Type B pancreatic cell (in vitro differentiated cells): Measurements from ENCODE around the gene SLC25A43. TPM values are rescaled to one million over a fixed set of nuclear protein-coding genes. Genes with fewer than 3 reads are reported as not detected.
A peak's percentile ranks its signal among the peaks of the same experiment; 100 is the strongest.

Source experiments
- DNase-seq: peaks from one replicate; pipeline ENCODE4 v3.0.0; 2021; ENCODE audit warnings: mixed read lengths; ENCODE audit not compliant: unreplicated experiment; ENCODE audit errors: extremely low spot score
- H3K27ac Mint-ChIP-seq: 2 replicates; pipeline ENCODE4 v1.8.0; 2021; ENCODE audit warnings: mild to moderate bottlenecking, mixed read lengths
- H3K27me3 Mint-ChIP-seq: 2 replicates; pipeline ENCODE4 v1.8.0; 2021; ENCODE audit warnings: mixed read lengths
- H3K36me3 Mint-ChIP-seq: 2 replicates; pipeline ENCODE4 v1.8.0; 2021; ENCODE audit warnings: mixed read lengths
- H3K4me1 Mint-ChIP-seq: one replicate; pipeline ENCODE4 v1.8.0; 2021; ENCODE audit warnings: mixed read lengths; ENCODE audit not compliant: unreplicated experiment
- H3K4me3 Mint-ChIP-seq: 2 replicates; pipeline ENCODE4 v1.8.0; 2021; ENCODE audit warnings: mild to moderate bottlenecking, mixed read lengths
- H3K9me3 Mint-ChIP-seq: 2 replicates; pipeline ENCODE4 v1.8.0; 2021; ENCODE audit warnings: mixed read lengths
- total RNA-seq: library from RNA; stranded (reverse); gene quantifications from 2 replicates; pipeline ENCODE4 v1.2.1, GENCODE V29; 2021; ENCODE audit warnings: low replicate concordance
- TF ChIP-seq, protein P1 (sequence below): fragments of 200-600 bp; sonication (generic); conservative IDR thresholded peaks from 2 replicates; pipeline ENCODE4 v1.5.0; 2021; ENCODE audit warnings: antibody characterized with exemption, mild to moderate bottlenecking

Gene SLC25A43
- total RNA-seq, 1 donor from 2014 or later = 7.4 TPM

DNA sequence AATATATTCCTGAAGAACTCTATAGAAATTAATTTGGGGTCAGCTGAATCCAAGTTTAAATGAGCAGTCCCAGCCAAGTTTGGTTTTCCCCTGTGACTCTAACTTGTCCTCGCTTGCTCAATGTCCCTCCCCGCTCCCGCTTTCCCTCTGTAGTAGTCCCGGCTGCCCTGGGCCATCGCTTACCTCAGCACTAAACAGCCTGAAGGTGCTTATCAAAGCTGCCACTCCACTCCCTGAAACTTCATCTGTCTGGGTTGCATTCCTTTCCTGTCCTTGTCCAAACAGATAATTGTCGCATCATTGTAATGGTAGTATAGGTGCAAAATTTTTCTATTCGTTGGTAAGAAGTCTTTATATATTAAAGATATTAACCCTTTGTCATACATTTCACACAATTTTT is 12.8 kb downstream of the SLC25A43 start:
- TF ChIP-seq, protein P1, sequence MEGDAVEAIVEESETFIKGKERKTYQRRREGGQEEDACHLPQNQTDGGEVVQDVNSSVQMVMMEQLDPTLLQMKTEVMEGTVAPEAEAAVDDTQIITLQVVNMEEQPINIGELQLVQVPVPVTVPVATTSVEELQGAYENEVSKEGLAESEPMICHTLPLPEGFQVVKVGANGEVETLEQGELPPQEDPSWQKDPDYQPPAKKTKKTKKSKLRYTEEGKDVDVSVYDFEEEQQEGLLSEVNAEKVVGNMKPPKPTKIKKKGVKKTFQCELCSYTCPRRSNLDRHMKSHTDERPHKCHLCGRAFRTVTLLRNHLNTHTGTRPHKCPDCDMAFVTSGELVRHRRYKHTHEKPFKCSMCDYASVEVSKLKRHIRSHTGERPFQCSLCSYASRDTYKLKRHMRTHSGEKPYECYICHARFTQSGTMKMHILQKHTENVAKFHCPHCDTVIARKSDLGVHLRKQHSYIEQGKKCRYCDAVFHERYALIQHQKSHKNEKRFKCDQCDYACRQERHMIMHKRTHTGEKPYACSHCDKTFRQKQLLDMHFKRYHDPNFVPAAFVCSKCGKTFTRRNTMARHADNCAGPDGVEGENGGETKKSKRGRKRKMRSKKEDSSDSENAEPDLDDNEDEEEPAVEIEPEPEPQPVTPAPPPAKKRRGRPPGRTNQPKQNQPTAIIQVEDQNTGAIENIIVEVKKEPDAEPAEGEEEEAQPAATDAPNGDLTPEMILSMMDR = no peak
- peak overlapping the region; percentile 47 for H3K4me3 Mint-ChIP-seq
- H3K9me3 Mint-ChIP-seq = no peaks in the 10 kb centered on the region
- peak overlapping the region; percentile 45 for H3K27ac Mint-ChIP-seq
- no peak for DNase-seq
- H3K27me3 Mint-ChIP-seq = no peaks in the 10 kb centered on the region
- H3K36me3 Mint-ChIP-seq = peaks cover 7% of the 10 kb centered on the region
- no peaks in the 10 kb centered on the region for H3K4me1 Mint-ChIP-seq

DNA sequence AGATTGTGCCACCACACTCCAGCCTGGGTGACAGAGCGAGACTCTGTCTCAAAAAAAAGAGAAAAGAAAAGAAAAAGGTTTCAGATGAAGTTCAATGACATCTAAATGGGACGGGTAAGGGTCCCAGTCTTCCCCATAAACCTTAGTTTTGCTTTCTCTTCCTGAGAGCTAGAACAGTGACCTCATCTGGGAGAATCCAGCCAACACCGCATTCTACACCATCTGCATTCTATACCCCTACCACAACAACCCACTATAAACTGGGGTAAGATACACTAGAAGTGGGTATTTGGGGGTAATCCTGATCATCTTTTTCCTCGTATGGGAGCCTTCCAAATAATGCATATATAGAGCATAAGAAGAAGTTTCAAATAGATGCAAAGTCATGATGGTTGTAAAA is 18.2 kb downstream of the SLC25A43 start:
- H3K4me3 Mint-ChIP-seq = no peak overlapping the region
- no peaks in the 10 kb centered on the region for H3K27me3 Mint-ChIP-seq
- peaks cover 5% of the 10 kb centered on the region for H3K36me3 Mint-ChIP-seq
- no peak for DNase-seq
- no peaks in the 10 kb centered on the region for H3K4me1 Mint-ChIP-seq
- no peak overlapping the region for H3K27ac Mint-ChIP-seq
- TF ChIP-seq, protein P1 = no peak
- H3K9me3 Mint-ChIP-seq = no peaks in the 10 kb centered on the region

GRCh38 chrX:119417842-119418241 is 18.7 kb downstream of the SLC25A43 start:
- Mint-ChIP-seq H3K9me3 (no peaks in the 10 kb centered on the region), H3K4me3 (no peak overlapping the region), H3K36me3 (peaks cover 5% of the 10 kb centered on the region), H3K27me3 (no peaks in the 10 kb centered on the region), H3K27ac (no peak overlapping the region), H3K4me1 (no peaks in the 10 kb centered on the region)
- TF ChIP-seq, protein P1 = no peak
- DNase-seq = no peak

- H3K27ac Mint-ChIP-seq = no peak overlapping the region
- H3K27me3 Mint-ChIP-seq = no peaks in the 10 kb centered on the region
- TF ChIP-seq, protein P1 = no peak
- no peaks in the 10 kb centered on the region for H3K9me3 Mint-ChIP-seq
- no peak for DNase-seq
- H3K4me1 Mint-ChIP-seq = no peaks in the 10 kb centered on the region
- H3K36me3 Mint-ChIP-seq = peaks cover 5% of the 10 kb centered on the region
- no peak overlapping the region for H3K4me3 Mint-ChIP-seq
These were observed 20.0 kb downstream of the SLC25A43 start for GRCh38 chrX:119419146-119419545.

DNA sequence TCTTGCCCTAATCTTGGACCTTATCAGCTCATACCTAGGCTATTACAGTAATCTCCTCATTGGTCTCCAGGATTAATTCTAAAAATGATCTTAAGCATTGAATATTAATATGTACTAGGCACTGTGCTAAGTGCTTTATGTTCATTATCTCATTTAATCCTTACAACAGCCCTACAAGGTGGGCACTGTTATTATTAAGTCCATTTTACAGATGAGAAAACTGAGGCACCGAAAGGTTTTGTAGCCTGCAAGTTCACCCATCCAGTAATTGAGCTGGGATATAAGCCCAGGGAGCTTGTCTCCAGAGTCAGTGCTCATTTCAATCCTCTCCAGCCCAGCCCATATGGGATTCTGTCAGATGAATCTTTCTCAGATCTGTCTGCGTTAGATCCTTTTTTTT is 20.8 kb downstream of the SLC25A43 start:
- Mint-ChIP-seq H3K9me3 (no peaks in the 10 kb centered on the region), H3K4me1 (no peaks in the 10 kb centered on the region), H3K36me3 (peaks cover 5% of the 10 kb centered on the region), H3K27ac (no peak overlapping the region), H3K27me3 (no peaks in the 10 kb centered on the region), H3K4me3 (no peak overlapping the region)
- TF ChIP-seq, protein P1 = no peak
- DNase-seq = no peak
